Measurements from ENCODE around the gene FAM219B. TPM values are rescaled to one million over a fixed set of nuclear protein-coding genes. Genes with fewer than 3 reads are reported as not detected.

Gene FAM219B
- polyA plus RNA-seq, 5 donors: 57.1 to 72.3 (median 60.3) TPM

DNA sequence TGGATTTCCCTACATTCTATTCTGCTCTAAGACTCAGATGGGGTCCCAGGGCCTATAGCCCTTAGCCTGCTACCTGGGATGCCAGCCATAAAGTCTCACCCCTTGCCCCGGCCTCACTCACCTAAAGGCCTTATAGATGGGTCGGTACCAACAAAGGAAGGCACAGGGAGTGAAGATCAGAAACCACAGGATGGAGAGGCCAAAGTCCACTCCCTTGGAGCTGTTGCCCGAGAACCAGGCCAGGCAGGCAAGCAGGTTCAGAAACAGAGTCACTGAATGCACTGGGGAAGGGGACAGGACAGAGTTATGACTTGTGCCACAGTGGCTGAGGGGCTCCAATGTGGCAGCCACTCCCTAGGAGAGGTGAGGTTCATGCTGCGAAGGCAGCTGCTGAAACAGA lies 56.3 kb downstream of the FAM219B start:
- DNase-seq: no peak

Other genes starting within 250 kb of the FAM219B start
- 10 to 100 TPM; 38.3 to 43.7 (median 39.9) TPM for gene EDC3, start 210.8 kb downstream of the FAM219B start, polyA plus RNA-seq (ENCODE audit: insufficient read depth in 1 of 5, insufficient read length in 5 of 5, low replicate concordance in 1 of 5)
- 1 to 10 TPM in 2 of 5 donors, under 1 TPM in 3; 0.21 to 1.5 (median 0.30) TPM for gene CYP1A1, start 181.3 kb downstream of the FAM219B start, polyA plus RNA-seq (ENCODE audit: insufficient read depth in 1 of 5, insufficient read length in 5 of 5, low replicate concordance in 1 of 5)
- under 1 TPM; 0.32 to 0.46 (median 0.43) TPM for gene CYP1A2, start 158.0 kb downstream of the FAM219B start, polyA plus RNA-seq (ENCODE audit: insufficient read depth in 1 of 5, insufficient read length in 5 of 5, low replicate concordance in 1 of 5)
- 10 to 100 TPM; 35.6 to 56.6 (median 38.0) TPM for gene CSK, start 124.8 kb downstream of the FAM219B start, polyA plus RNA-seq (ENCODE audit: insufficient read depth in 1 of 5, insufficient read length in 5 of 5, low replicate concordance in 1 of 5)
- under 1 TPM in 1 of 5 donors, not detected in 4; 0.18 TPM for gene LMAN1L, start 94.0 kb downstream of the FAM219B start, polyA plus RNA-seq (ENCODE audit: insufficient read depth in 1 of 5, insufficient read length in 5 of 5, low replicate concordance in 1 of 5)
- under 1 TPM in 2 of 5 donors, not detected in 3; 0.05 to 0.10 TPM for gene CPLX3, start 80.2 kb downstream of the FAM219B start, polyA plus RNA-seq (ENCODE audit: insufficient read depth in 1 of 5, insufficient read length in 5 of 5, low replicate concordance in 1 of 5)
- 10 to 100 TPM; 23.7 to 43.4 (median 34.2) TPM for gene ULK3, start 63.7 kb downstream of the FAM219B start, polyA plus RNA-seq (ENCODE audit: insufficient read depth in 1 of 5, insufficient read length in 5 of 5, low replicate concordance in 1 of 5)
- 10 to 100 TPM; 41.9 to 64.1 (median 48.2) TPM for gene SCAMP2, start 33.5 kb downstream of the FAM219B start, polyA plus RNA-seq (ENCODE audit: insufficient read depth in 1 of 5, insufficient read length in 5 of 5, low replicate concordance in 1 of 5)
- gene MPI, start 16.8 kb downstream of the FAM219B start, polyA plus RNA-seq (ENCODE audit: insufficient read depth in 1 of 5, insufficient read length in 5 of 5, low replicate concordance in 1 of 5): 10 to 100 TPM; 53.0 to 61.6 (median 59.0) TPM
- 100 to 1,000 TPM; 106 to 141 (median 118) TPM for gene COX5A, start 31.2 kb upstream of the FAM219B start, polyA plus RNA-seq (ENCODE audit: insufficient read depth in 1 of 5, insufficient read length in 5 of 5, low replicate concordance in 1 of 5)
- gene RPP25, start 49.9 kb upstream of the FAM219B start, polyA plus RNA-seq (ENCODE audit: insufficient read depth in 1 of 5, insufficient read length in 5 of 5, low replicate concordance in 1 of 5): 10 to 100 TPM in 1 of 5 donors, 1 to 10 TPM in 4; 4.5 to 10.4 (median 5.6) TPM
- gene SCAMP5, start 88.7 kb upstream of the FAM219B start, polyA plus RNA-seq (ENCODE audit: insufficient read depth in 1 of 5, insufficient read length in 5 of 5, low replicate concordance in 1 of 5): 10 to 100 TPM; 11.5 to 28.0 (median 14.2) TPM
- gene PPCDC, start 116.7 kb upstream of the FAM219B start, polyA plus RNA-seq (ENCODE audit: insufficient read depth in 1 of 5, insufficient read length in 5 of 5, low replicate concordance in 1 of 5): 10 to 100 TPM; 11.1 to 16.3 (median 11.9) TPM

Measured in right lung (tissue), 5 donors.